HepG2 (cell line): ENCODE results near the gene SNX2. TPM values are rescaled to one million over a fixed set of nuclear protein-coding genes. Genes with fewer than 3 reads are reported as not detected.

Experiments
- ATAC-seq: fragments of 200-7000 bp; cut with Tn5 transposase; 3 replicates; pipeline ENCODE4 v1.9.1; 2020; ENCODE audit warnings: mild to moderate bottlenecking, moderate library complexity
- BruUV-seq: library from RNA; stranded (reverse); fragments of 400-500 nt; replicated peaks from 2 replicates; lab custom pipeline; 2021; lab: Mats Ljungman, UMichigan
- CTCF ChIA-PET: fragments of 300-600 bp; formaldehyde crosslinking; extraction: SDS; loops from one replicate; lab custom pipeline; 2021; ENCODE audit warnings: low total read pairs, inconsistent platforms, low intra/inter-chr PET ratio; lab: Yijun Ruan, JAX
- POLR2A ChIA-PET: fragments of 350-600 bp; sonication (Branson Sonifier 250); formaldehyde crosslinking; loops from one replicate; lab custom pipeline; 2020; ENCODE audit warnings: antibody characterized with exemption, inconsistent platforms; lab: Yijun Ruan, JAX
- DNase-seq: peaks from one replicate; pipeline ENCODE4 v3.0.0-alpha.2; 2015; ENCODE audit warnings: low spot score
- FAIRE-seq: peaks from 3 replicates; lab custom pipeline; 2011; peaks lifted over from hg19 to GRCh38; lab: Jason Lieb, UNC
- H2AFZ ChIP-seq: one replicate; pipeline ENCODE4 v1.6.1; 2011; ENCODE audit warnings: low read length, inconsistent platforms
- H3K27ac ChIP-seq: fragments of 300-600 bp; 3 replicates; pipeline ENCODE4 v1.8.0; 2011; ENCODE audit warnings: mixed run types, mild to moderate bottlenecking, mixed read lengths, low read length, inconsistent platforms; ENCODE audit not compliant: insufficient read depth; ENCODE audit errors: extremely low read length
- H3K27me3 ChIP-seq, 2 experiments: fragments of 200-600 bp in 1 of 2; 2 replicates in 1 of 2; 3 replicates in 1 of 2; pipeline versions ENCODE4 v1.6.0 to v1.8.0; 2011; ENCODE audit warnings: low read length in 2 of 2, mild to moderate bottlenecking in 2 of 2, moderate library complexity in 2 of 2, inconsistent platforms in 1 of 2; ENCODE audit not compliant: insufficient read depth in 2 of 2, control insufficient read depth in 1 of 2
- H3K36me3 ChIP-seq, 2 experiments: fragments of 200-600 bp in 1 of 2; replicated peaks in 1 of 2; 2 replicates in 1 of 2; 3 replicates in 1 of 2; pipeline versions ENCODE4 v1.5.1 to v1.8.0; 2011; ENCODE audit warnings: low read length in 2 of 2, inconsistent platforms in 1 of 2; ENCODE audit not compliant: insufficient read depth in 2 of 2, control insufficient read depth in 1 of 2
- H3K4me1 ChIP-seq: 2 replicates; pipeline ENCODE4 v1.5.1; 2012; ENCODE audit warnings: low read length, inconsistent platforms; ENCODE audit not compliant: insufficient read depth
- H3K4me2 ChIP-seq: 2 replicates; pipeline ENCODE4 v1.6.0; 2011; ENCODE audit warnings: low read depth, low read length, inconsistent platforms
- H3K4me3 ChIP-seq, 3 experiments: fragments of 200-600 bp in 1 of 3; sonication (generic), shearing (Covaris generic) in 1 of 3; replicated peaks in 1 of 3; 2 replicates each; pipeline ENCODE4 v1.5.1; 2011 to 2016; ENCODE audit warnings: low read length in 3 of 3, inconsistent platforms in 2 of 3, low read depth in 2 of 3, mild to moderate bottlenecking in 2 of 3, control low read depth in 1 of 3, mixed read lengths in 1 of 3; ENCODE audit not compliant: insufficient read depth in 1 of 3
- H3K79me2 ChIP-seq: one replicate; pipeline ENCODE4 v1.6.1; 2011; ENCODE audit warnings: low read length, inconsistent platforms; ENCODE audit not compliant: insufficient read depth
- H3K9ac ChIP-seq: 2 replicates; pipeline ENCODE4 v1.6.0; 2011; ENCODE audit warnings: mild to moderate bottlenecking, low read depth, low read length, inconsistent platforms; ENCODE audit not compliant: insufficient read depth
- H3K9me3 ChIP-seq: 2 replicates; pipeline ENCODE4 v1.5.1; 2012; ENCODE audit warnings: mild to moderate bottlenecking, low read length
- H4K20me1 ChIP-seq: 2 replicates; pipeline ENCODE4 v1.6.0; 2011; ENCODE audit warnings: inconsistent platforms, mild to moderate bottlenecking, low read length, moderate library complexity; ENCODE audit not compliant: insufficient read depth
- ARID4A ChIP-seq: sonication (generic); formaldehyde crosslinking; IDR thresholded peaks from 2 replicates; pipeline ENCODE4 v1.5.0; 2020; ENCODE audit warnings: mild to moderate bottlenecking, missing genetic modification reagents, borderline replicate concordance
- ATRX ChIP-seq: sonication (generic); formaldehyde crosslinking; IDR thresholded peaks from 2 replicates; pipeline ENCODE4 v1.4.0; 2020; ENCODE audit warnings: missing genetic modification reagents, borderline replicate concordance
- HMGA1 ChIP-seq: sonication (generic); formaldehyde crosslinking; conservative IDR thresholded peaks from 2 replicates; pipeline ENCODE4 v1.4.0; 2020; ENCODE audit warnings: missing genetic modification reagents
- MAFF ChIP-seq: IDR thresholded peaks from 2 replicates; pipeline ENCODE4 v1.6.1; 2011; ENCODE audit warnings: low read depth, low read length, improper control_type of control experiment
- MAFK ChIP-seq, 2 experiments: IDR thresholded peaks in 1 of 2; conservative IDR thresholded peaks in 1 of 2; 2 replicates each; pipeline ENCODE4 v1.6.1; 2011; ENCODE audit warnings: improper control_type of control experiment in 2 of 2, low read length in 2 of 2
- MIER2 ChIP-seq: IDR thresholded peaks from 2 replicates; pipeline ENCODE4 v1.6.1; 2016; ENCODE audit warnings: missing biosample characterization, missing genetic modification reagents
- TCF12 ChIP-seq, 2 experiments: fragments of 450-650 bp in 1 of 2; sonication (generic) in 1 of 2; formaldehyde crosslinking in 1 of 2; IDR thresholded peaks; 2 replicates each; pipeline versions ENCODE4 v1.6.1 to v1.8.0; 2017 to 2022; ENCODE audit warnings: antibody characterized with exemption in 1 of 2, mild to moderate bottlenecking in 1 of 2, missing genetic modification reagents in 1 of 2, moderate library complexity in 1 of 2
- ZNF235 ChIP-seq: sonication (generic); formaldehyde crosslinking; IDR thresholded peaks from 2 replicates; pipeline ENCODE4 v1.8.1; 2023; ENCODE audit warnings: mild to moderate bottlenecking, missing genetic modification reagents, borderline replicate concordance
- ZNF577 ChIP-seq: sonication (generic); formaldehyde crosslinking; IDR thresholded peaks from 2 replicates; pipeline ENCODE4 v1.4.0; 2020; ENCODE audit warnings: mild to moderate bottlenecking, low read depth, missing genetic modification reagents, borderline replicate concordance
- ZNF746 ChIP-seq: sonication (generic); formaldehyde crosslinking; IDR thresholded peaks from 2 replicates; pipeline ENCODE4 v1.8.0; 2022; ENCODE audit warnings: mild to moderate bottlenecking, missing genetic modification reagents
- ZNF781 ChIP-seq: sonication (generic); formaldehyde crosslinking; IDR thresholded peaks from 2 replicates; pipeline ENCODE4 v1.5.1; 2020; ENCODE audit warnings: borderline replicate concordance, mild to moderate bottlenecking, missing genetic modification reagents; ENCODE audit errors: not compliant biosample characterization
- ZNF83 ChIP-seq: sonication (generic); formaldehyde crosslinking; IDR thresholded peaks from 2 replicates; pipeline ENCODE4 v1.4.0; 2020; ENCODE audit warnings: missing genetic modification reagents, mild to moderate bottlenecking, borderline replicate concordance
- ZSCAN29 ChIP-seq: sonication (generic); formaldehyde crosslinking; conservative IDR thresholded peaks from 2 replicates; pipeline ENCODE4 v1.4.0; 2020; ENCODE audit warnings: mild to moderate bottlenecking, missing genetic modification reagents
- ZSCAN9 ChIP-seq: IDR thresholded peaks from 2 replicates; pipeline ENCODE4 v1.6.1; 2016; ENCODE audit warnings: borderline replicate concordance
- WGBS: methylation state at CpG from one replicate; pipeline ENCODE4 v1.1.6; 2017; ENCODE audit warnings: low lambda C conversion rate; 5-methylcytosine and 5-hydroxymethylcytosine counted together
- in situ Hi-C: cut with HindIII; loops from 2 replicates; pipeline ENCODE4 v1.10.0; 2017; ENCODE audit warnings: low pct_unique_long_range_greater_than_20kb; ENCODE audit not compliant: extremely low pct_ligation_motif_present
- intact Hi-C: fragments of 100-400 bp; cut with micrococcal nuclease; formaldehyde crosslinking; loops from one replicate; pipeline ENCODE4 v1.10.0; 2022; ENCODE audit not compliant: unreplicated experiment
- polyA plus RNA-seq, 8 experiments: library from polyadenylated mRNA; depleted of rRNA in 3 of 8; stranded (reverse) in 7 of 8; unstranded in 1 of 8; fragments of >200 nt; fragmentation: Illumina TruSeq in 4 of 8; extraction: Trizol in 4 of 8; gene quantifications; 2 replicates each; pipeline versions ENCODE4 v1.2.1 to v1.2.3, GENCODE V29; 2011 to 2016; ENCODE audit warnings: low read depth in 4 of 8, missing spikeins in 1 of 8, mixed read lengths in 1 of 8; ENCODE audit not compliant: insufficient read depth in 1 of 8
- total RNA-seq, 5 experiments: library from RNA; depleted of rRNA; stranded (reverse); fragments of >200 nt; fragmentation: Illumina TruSeq; extraction: Trizol; gene quantifications; 2 replicates each; pipeline ENCODE4 v1.2.3, GENCODE V29; 2016; ENCODE audit warnings: low read depth in 1 of 5

The SNX2 gene
- total and polyA plus RNA-seq, 2 of the 13 experiments (the other 11 are each of a cell fraction or from before 2014, with no cell fraction given), result 26.4 to 78.8 TPM

- no peak overlapping the region for H2AFZ ChIP-seq
- H3K79me2 ChIP-seq, result no peaks in the 10 kb centered on the region
- no peak overlapping the region for H3K9ac ChIP-seq
- in situ Hi-C loops, result no loop called here
- no TSS peak for BruUV-seq
- TF ChIP-seq MIER2 (CRISPR knock-in tag), result no peak
- peak; percentile 89 to 94 for TF ChIP-seq MAFK (conservative IDR thresholded peaks at IDR 0.05 in 1 of 2, IDR thresholded peaks at IDR 0.05 in 1 of 2; ENCODE audit: low read length in 2 of 2)
- TF ChIP-seq MAFF, result peak; percentile 91
- TF ChIP-seq ZNF746 (CRISPR knock-in tag), result no peak
- TF ChIP-seq, all 625 proteins: peak for 2
- FAIRE-seq (no peak), ATAC-seq (no peak), DNase-seq (no peak)
- Histone ChIP-seq H3K9me3 (no peaks in the 10 kb centered on the region), H3K27me3 (no peaks in the 10 kb centered on the region), H3K27ac (no peak overlapping the region), H3K4me3 (no peak overlapping the region), H4K20me1 (no peaks in the 10 kb centered on the region), H3K36me3 (peaks cover 1 to 5% of the 10 kb centered on the region in 2 experiments; a peak in 4 of 5 replicates), H3K4me1 (no peaks in the 10 kb centered on the region), H3K4me2 (no peak overlapping the region)
- ChIA-PET POLR2A (no interaction called here), CTCF (no interaction called here)
- WGBS, result 95% methylated on average over 3 of the region's 3 CpGs
- intact Hi-C loops, result no loop called here
Observed at GRCh38 chr5:122815218-122815767, 40.4 kb downstream of the SNX2 start.

GRCh38 chr5:122816756-122817155 is 41.9 kb downstream of the SNX2 start:
- intact Hi-C loops, result no loop called here
- ChIA-PET POLR2A (no interaction called here), CTCF (no interaction called here)
- Histone ChIP-seq H4K20me1 (no peaks in the 10 kb centered on the region), H3K27ac (no peak overlapping the region), H2AFZ (no peak overlapping the region), H3K9ac (no peak overlapping the region), H3K36me3 (peaks cover 1 to 16% of the 10 kb centered on the region in 2 experiments; a peak in 4 of 5 replicates), H3K4me3 (no peak overlapping the region), H3K9me3 (no peaks in the 10 kb centered on the region), H3K79me2 (no peaks in the 10 kb centered on the region), H3K4me1 (no peaks in the 10 kb centered on the region), H3K27me3 (no peaks in the 10 kb centered on the region), H3K4me2 (no peak overlapping the region)
- DNase-seq, result no peak
- no TSS peak for BruUV-seq
- WGBS, result 96% methylated on average over 5 of the region's 5 CpGs
- no peak for ATAC-seq
- in situ Hi-C loops, result no loop called here
- peak; percentile 8 for FAIRE-seq
- TF ChIP-seq HMGA1 (CRISPR knock-in tag) (no peak), ZNF577 (CRISPR knock-in tag) (no peak), ARID4A (no peak), ZNF781 (no peak), ATRX (no peak), ZNF83 (no peak), ZNF235 (CRISPR knock-in tag) (no peak), ZSCAN29 (no peak), TCF12 (IDR thresholded peaks at IDR 0.05) (no peak), TCF12 (CRISPR knock-in tag; IDR thresholded peaks at IDR 0.05) (no peak), ZSCAN9 (CRISPR knock-in tag) (no peak)
